GM21723 (cell line): Measurements from ENCODE around the gene CDH12.
"Not testable (repeated sequence)": the region's sequence is repeated elsewhere in the genome, so short reads cannot be mapped to it uniquely, and the experiment has no call there.

ENCODE experiments used
- ATAC-seq: cut with Tn5 transposase; IDR thresholded peaks from one replicate; pipeline ENCODE4 v1.9.1; 2021; ENCODE audit warnings: mild to moderate bottlenecking, moderate library complexity; ENCODE audit not compliant: unreplicated experiment

CDH12 gene

GRCh38 chr5:22471154-22471553, 382.0 kb downstream of the CDH12 start:
- ATAC-seq = no peak

- no peak for ATAC-seq
These were observed 382.7 kb downstream of the CDH12 start for GRCh38 chr5:22470408-22470807.

- no peak for ATAC-seq
These were observed 387.5 kb downstream of the CDH12 start for GRCh38 chr5:22465616-22466015.

GRCh38 chr5:22465177-22465576, 388.0 kb downstream of the CDH12 start:
- ATAC-seq = no peak

GRCh38 chr5:22460189-22460588, 393.0 kb downstream of the CDH12 start:
- ATAC-seq = no peak

GRCh38 chr5:22432905-22433304, 420.2 kb downstream of the CDH12 start:
- no peak for ATAC-seq

GRCh38 chr5:22431840-22432239, 421.3 kb downstream of the CDH12 start:
- no peak for ATAC-seq

- ATAC-seq = no peak
These were observed 421.7 kb downstream of the CDH12 start for GRCh38 chr5:22431406-22431805.

- no peak for ATAC-seq
These were observed 441.4 kb downstream of the CDH12 start for GRCh38 chr5:22411554-22412349.

GRCh38 chr5:22391956-22392355, 461.2 kb downstream of the CDH12 start:
- no peak for ATAC-seq

GRCh38 chr5:22390888-22391287, 462.3 kb downstream of the CDH12 start:
- no peak for ATAC-seq

GRCh38 chr5:22372826-22373660, 480.1 kb downstream of the CDH12 start:
- ATAC-seq = no peak

GRCh38 chr5:22372376-22372775, 480.8 kb downstream of the CDH12 start:
- ATAC-seq = no peak

GRCh38 chr5:22354956-22355355, 498.2 kb downstream of the CDH12 start:
- no peak for ATAC-seq

GRCh38 chr5:22352493-22352892, 500.7 kb downstream of the CDH12 start:
- ATAC-seq = no peak

GRCh38 chr5:22351178-22351577, 502.0 kb downstream of the CDH12 start:
- ATAC-seq = no peak

GRCh38 chr5:22348027-22348426, 505.1 kb downstream of the CDH12 start:
- no peak for ATAC-seq

- no peak for ATAC-seq
These were observed 509.1 kb downstream of the CDH12 start for GRCh38 chr5:22344000-22344399.

- ATAC-seq = no peak
These were observed 511.7 kb downstream of the CDH12 start for GRCh38 chr5:22341406-22341805.

- ATAC-seq = not testable (repeated sequence)
These were observed 520.2 kb downstream of the CDH12 start for GRCh38 chr5:22332949-22333348.

GRCh38 chr5:22329683-22330082, 523.5 kb downstream of the CDH12 start:
- ATAC-seq = no peak

- no peak for ATAC-seq
These were observed 533.3 kb downstream of the CDH12 start for GRCh38 chr5:22319798-22320197.
